IPS DF 6.9 (cell line): ENCODE measurements around the gene KIF14.

ENCODE experiments used
- DNase-seq: peaks from one replicate; pipeline ENCODE4 v3.0.0-alpha.2; 2013; ENCODE audit warnings: low read depth, low spot score
- H3K27ac ChIP-seq: one replicate; pipeline ENCODE4 v1.5.1; 2013; ENCODE audit warnings: low read length, control low read depth
- H3K27me3 ChIP-seq: 2 replicates; pipeline ENCODE4 v1.6.1; 2013; ENCODE audit warnings: mild to moderate bottlenecking, low read length; ENCODE audit not compliant: control insufficient read depth, insufficient read depth
- H3K36me3 ChIP-seq: 2 replicates; pipeline ENCODE4 v1.6.1; 2013; ENCODE audit warnings: low read length; ENCODE audit not compliant: control insufficient read depth, insufficient read depth
- H3K4me1 ChIP-seq: 2 replicates; pipeline ENCODE4 v1.6.1; 2013; ENCODE audit warnings: low read length; ENCODE audit not compliant: control insufficient read depth, insufficient read depth
- H3K4me3 ChIP-seq: 2 replicates; pipeline ENCODE4 v1.5.1; 2013; ENCODE audit warnings: mild to moderate bottlenecking, low read length
- H3K9me3 ChIP-seq: 2 replicates; pipeline ENCODE4 v1.6.1; 2013; ENCODE audit warnings: low read length, inconsistent platforms; ENCODE audit not compliant: control insufficient read depth, insufficient read depth
- WGBS: extraction: QIAGEN DNeasy Blood & Tissue Kit; methylation state at CpG from one replicate; pipeline ENCODE4 v1.1.7; 2013; ENCODE audit warnings: mixed read lengths, missing lambda C conversion rate; ENCODE audit not compliant: insufficient read length, insufficient coverage; 5-methylcytosine and 5-hydroxymethylcytosine counted together

Gene KIF14

DNA sequence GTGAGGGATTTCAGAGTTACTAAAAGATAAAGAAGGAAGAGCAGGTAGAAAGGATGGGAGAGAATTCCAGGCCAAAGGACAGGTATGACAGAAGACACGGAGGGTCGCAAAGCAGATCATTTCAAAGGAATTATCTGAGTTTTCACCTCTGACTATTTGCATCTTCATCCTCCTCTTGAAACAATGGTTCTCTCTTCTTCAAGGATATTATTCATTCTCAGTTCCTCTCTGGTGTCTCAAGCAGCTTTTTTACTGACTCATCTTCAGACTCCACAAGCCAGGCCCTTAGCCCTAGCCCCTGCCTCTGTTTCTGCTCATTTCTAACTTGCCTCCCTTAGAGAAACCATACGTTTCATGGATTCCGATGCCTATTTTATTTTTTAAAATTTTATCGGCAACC, 34.1 kb upstream of the KIF14 start:
- Histone ChIP-seq H3K9me3 (no peaks in the 10 kb centered on the region; the same call in 1 of the 2 replicates), H3K27ac (no peak overlapping the region), H3K4me3 (no peak overlapping the region), H3K27me3 (no peaks in the 10 kb centered on the region), H3K36me3 (peaks cover 3% of the 10 kb centered on the region; the same call in 1 of the 2 replicates), H3K4me1 (peaks cover 1% of the 10 kb centered on the region; the same call in 1 of the 2 replicates)
- no CpG with 5 or more reads among the region's 5 CpGs for WGBS
- DNase-seq: no peak

DNA sequence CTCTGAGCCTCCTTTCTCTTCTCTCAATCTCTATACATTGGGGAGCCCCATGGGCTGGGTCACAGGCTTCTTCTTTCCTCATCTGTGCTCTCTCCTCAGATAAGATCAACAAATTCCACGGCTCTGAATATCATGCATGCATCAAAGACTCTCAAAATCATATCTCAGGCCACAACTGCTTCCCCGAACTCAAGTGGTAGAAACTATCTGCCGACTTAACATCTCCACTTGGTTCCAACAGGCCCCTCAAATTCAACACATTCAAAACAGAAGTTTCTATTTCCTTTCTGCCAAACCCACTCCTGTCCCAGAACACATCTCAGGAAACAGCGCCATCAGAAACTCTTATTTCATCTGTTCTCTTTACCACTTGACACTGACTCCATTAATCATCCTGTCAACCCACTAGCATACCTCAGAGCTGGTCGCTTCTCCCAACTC, 32.5 kb upstream of the KIF14 start:
- Histone ChIP-seq H3K36me3 (peaks cover 2% of the 10 kb centered on the region; the same call in 1 of the 2 replicates), H3K27ac (no peak overlapping the region), H3K9me3 (no peaks in the 10 kb centered on the region; the same call in 1 of the 2 replicates), H3K4me1 (no peaks in the 10 kb centered on the region), H3K27me3 (no peaks in the 10 kb centered on the region), H3K4me3 (no peak overlapping the region)
- no CpG with 5 or more reads among the region's 5 CpGs for WGBS
- no peak for DNase-seq

DNA sequence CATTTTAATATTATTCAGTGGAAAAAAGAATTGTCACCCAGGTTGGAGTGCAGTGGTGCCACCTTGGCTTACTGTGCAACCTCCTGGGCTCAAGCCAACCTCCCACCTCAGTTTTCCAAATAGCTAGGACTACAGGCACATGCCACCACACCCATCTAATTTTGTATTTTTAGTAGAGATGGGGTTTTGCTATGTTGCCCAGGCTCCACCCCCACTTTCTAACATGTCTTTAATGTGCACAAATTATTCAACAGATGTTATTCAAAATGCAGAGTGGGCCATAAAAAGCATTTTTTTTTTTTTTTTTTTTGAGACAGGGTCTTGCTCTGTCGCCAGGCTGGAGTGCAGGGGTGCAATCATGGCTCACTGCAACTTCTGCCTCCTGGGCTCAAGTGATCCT, 31.8 kb upstream of the KIF14 start:
- Histone ChIP-seq H3K36me3 (no peaks in the 10 kb centered on the region; the same call in 1 of the 2 replicates), H3K27ac (no peak overlapping the region), H3K4me1 (no peaks in the 10 kb centered on the region), H3K4me3 (no peak overlapping the region), H3K9me3 (no peaks in the 10 kb centered on the region; the same call in 1 of the 2 replicates), H3K27me3 (no peaks in the 10 kb centered on the region)
- DNase-seq: no peak
- WGBS: no CpG with 5 or more reads among the region's 1 CpG

DNA sequence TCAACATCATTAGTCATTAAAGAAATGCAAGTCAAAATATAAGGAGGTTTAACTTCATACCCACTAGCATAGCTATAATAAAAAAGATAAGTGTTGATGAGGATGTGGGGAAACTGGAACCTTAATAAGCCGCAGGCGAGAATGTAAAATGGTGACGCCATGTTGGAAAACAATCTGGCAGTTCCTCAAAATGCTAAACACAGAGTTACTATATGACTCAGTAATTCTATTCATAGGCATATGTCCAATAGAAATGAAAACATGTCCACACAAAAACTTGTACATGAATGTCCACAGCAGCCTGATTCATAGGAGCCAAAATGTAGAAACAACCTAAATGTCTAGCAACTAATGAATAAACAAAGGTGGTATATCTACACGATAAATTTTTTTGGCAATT, 26.0 kb upstream of the KIF14 start:
- Histone ChIP-seq H3K4me3 (no peak overlapping the region), H3K4me1 (no peaks in the 10 kb centered on the region), H3K27ac (no peak overlapping the region), H3K9me3 (no peaks in the 10 kb centered on the region), H3K36me3 (no peaks in the 10 kb centered on the region), H3K27me3 (no peaks in the 10 kb centered on the region)
- no peak for DNase-seq
- WGBS: no CpG with 5 or more reads among the region's 4 CpGs

DNA sequence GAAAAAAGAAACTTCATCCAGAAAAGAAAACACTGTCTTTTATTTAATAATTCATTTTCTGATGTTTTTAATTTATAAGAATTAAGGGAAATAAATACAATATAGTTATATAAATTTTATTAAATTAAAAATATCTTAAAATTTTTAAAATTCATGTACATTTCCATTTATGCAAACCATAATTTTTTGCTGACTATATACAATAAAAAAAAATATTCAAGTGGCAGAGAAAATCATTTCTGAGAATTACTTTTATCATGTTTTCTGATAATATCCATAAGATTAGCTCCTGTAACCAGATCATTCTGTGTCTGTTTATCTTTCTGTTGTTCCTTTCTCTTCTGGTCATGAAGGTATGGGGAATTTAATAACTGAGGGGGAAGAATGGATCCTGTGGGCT, 23.5 kb upstream of the KIF14 start:
- Histone ChIP-seq H3K27ac (no peak overlapping the region), H3K36me3 (no peaks in the 10 kb centered on the region), H3K4me3 (no peak overlapping the region), H3K27me3 (no peaks in the 10 kb centered on the region), H3K9me3 (no peaks in the 10 kb centered on the region), H3K4me1 (no peaks in the 10 kb centered on the region)
- DNase-seq: no peak

DNA sequence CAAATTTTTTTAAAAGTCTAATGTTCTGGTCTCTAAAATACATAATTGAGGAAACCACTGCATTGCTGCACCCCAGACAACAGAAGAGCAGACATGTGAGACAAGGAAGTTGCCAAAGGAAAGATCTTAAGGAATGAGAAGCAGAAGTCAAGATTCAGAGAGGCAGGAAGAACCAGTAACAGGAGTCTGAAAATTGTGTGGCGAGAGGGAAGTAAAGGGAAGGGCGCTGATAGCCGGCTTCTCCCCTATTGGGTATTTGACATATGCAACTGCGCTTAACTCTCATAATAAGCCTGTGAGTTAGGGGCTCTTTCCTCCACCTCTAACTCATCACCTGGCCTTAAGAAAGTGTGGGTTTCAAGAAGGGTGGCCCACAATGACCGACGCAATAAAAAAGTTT, 21.9 kb upstream of the KIF14 start:
- Histone ChIP-seq H3K36me3 (no peaks in the 10 kb centered on the region), H3K27me3 (no peaks in the 10 kb centered on the region), H3K27ac (no peak overlapping the region), H3K4me3 (no peak overlapping the region), H3K9me3 (no peaks in the 10 kb centered on the region), H3K4me1 (no peaks in the 10 kb centered on the region)
- WGBS: no CpG with 5 or more reads among the region's 6 CpGs
- DNase-seq: no peak

DNA sequence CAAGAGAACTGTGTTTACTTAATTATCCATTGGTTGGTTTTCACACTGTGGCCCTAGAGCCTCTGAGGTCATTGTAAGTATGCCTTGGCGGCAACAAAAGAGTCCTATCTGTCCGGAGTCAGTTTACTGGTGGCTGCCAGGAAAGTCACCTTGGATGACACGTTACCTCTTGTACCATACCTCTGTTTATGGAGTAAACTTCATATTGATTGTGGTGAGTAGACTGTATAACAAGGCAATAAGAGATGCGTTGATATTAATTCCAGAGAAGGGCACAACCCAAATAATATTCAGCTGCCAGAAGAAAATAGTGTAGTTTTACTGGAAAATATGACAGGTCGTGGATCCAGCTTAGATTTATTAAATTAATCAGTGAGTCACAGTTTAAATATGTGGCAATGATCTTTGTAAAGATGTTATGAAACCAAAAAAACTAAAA, 20.4 kb upstream of the KIF14 start:
- Histone ChIP-seq H3K4me1 (no peaks in the 10 kb centered on the region), H3K4me3 (no peak overlapping the region), H3K9me3 (no peaks in the 10 kb centered on the region), H3K27me3 (no peaks in the 10 kb centered on the region), H3K36me3 (no peaks in the 10 kb centered on the region), H3K27ac (no peak overlapping the region)
- no peak for DNase-seq
- WGBS: no CpG with 5 or more reads among the region's 5 CpGs

DNA sequence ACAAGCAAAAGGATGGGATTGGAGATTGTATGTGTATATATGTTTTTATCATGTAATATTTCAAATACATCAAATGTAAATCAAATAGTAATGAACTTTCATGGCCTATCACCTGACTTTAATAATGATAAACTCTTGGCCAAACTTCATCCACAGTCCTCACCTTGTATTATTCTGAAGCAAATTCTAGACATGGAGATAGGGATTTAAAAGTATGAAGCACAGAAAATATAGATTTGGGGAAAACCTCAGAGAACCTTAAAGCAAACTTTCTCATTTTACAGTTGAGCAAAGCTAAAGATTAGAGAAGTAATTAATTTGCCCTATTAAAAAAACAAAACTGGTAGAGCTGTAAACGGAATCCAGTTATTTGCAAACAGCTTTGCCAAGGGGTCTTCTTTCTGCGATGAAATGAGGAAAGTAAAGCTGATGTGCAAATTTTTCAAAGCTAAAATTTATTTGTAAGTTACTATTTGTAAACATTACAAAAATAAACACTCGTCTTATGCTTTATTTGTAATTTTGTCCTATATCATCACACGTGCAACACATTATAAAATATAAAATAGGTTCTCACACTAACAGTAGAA, 19.9 kb upstream of the KIF14 start:
- Histone ChIP-seq H3K36me3 (no peaks in the 10 kb centered on the region), H3K27ac (no peak overlapping the region), H3K27me3 (no peaks in the 10 kb centered on the region), H3K4me3 (no peak overlapping the region), H3K9me3 (no peaks in the 10 kb centered on the region), H3K4me1 (no peaks in the 10 kb centered on the region)
- DNase-seq: no peak
- WGBS: 100% methylated on average over 1 of the region's 4 CpGs

DNA sequence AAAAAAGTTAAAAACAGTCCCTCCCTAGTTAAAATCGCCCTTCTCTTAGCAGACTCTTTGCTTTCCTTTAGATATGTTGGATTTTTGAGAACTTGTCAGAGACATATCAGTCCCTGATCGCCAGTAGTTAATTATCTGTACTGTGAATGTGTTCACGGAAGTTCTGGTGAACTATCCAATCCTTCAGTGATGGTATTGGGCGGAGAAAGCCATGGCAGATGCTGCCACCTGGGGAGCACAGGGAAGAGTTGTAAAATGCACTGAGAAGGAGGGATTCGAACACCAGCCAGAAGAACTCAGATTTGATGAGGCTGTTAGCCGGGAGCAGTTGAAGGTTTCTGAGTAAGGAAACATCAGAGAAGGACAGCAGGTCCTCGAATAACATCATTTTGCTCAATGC, 17.5 kb upstream of the KIF14 start:
- no peak for DNase-seq
- H3K36me3 ChIP-seq: no peaks in the 10 kb centered on the region
- no peaks in the 10 kb centered on the region for H3K27me3 ChIP-seq
- WGBS: no CpG with 5 or more reads among the region's 7 CpGs
- H3K9me3 ChIP-seq: no peaks in the 10 kb centered on the region; the same call in 1 of the 2 replicates
- no peak overlapping the region for H3K4me3 ChIP-seq
- no peaks in the 10 kb centered on the region; the same call in 1 of the 2 replicates for H3K4me1 ChIP-seq
- H3K27ac ChIP-seq: no peak overlapping the region

DNA sequence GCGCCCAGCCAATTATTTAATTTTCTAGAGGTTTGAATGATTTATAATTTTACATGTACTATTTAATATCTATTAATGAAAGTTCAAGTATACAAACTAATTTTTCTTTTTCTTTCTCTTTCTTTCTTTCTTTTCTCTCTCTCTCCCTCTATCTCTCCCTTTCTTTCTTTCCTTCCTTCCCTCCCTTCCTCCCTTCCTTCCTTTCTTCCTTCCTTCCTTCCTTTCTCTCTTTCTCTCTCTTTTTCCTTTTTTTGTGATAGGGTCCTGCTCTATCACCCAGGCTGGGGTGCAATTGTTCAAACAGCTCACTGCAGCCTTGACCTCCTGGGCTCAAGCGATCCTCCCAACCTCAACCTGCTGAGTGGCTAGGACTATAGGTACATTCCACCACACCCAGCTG, 16.1 kb upstream of the KIF14 start:
- no peak overlapping the region for H3K4me3 ChIP-seq
- DNase-seq: no peak
- no peak overlapping the region for H3K27ac ChIP-seq
- H3K9me3 ChIP-seq: no peaks in the 10 kb centered on the region; the same call in 1 of the 2 replicates
- no CpG with 5 or more reads among the region's 2 CpGs for whole genome bisulfite sequencing
- no peaks in the 10 kb centered on the region; the same call in 1 of the 2 replicates for H3K4me1 ChIP-seq
- H3K27me3 ChIP-seq: no peaks in the 10 kb centered on the region
- no peaks in the 10 kb centered on the region for H3K36me3 ChIP-seq
